Mucosa of rectum (tissue), 2 donors: Measurements from ENCODE around the gene GPRC5D.

ENCODE experiments used
- H3K27ac ChIP-seq, 2 donors: one replicate each; pipeline ENCODE4 v1.7.0; 2013; ENCODE audit warnings: inconsistent platforms in 2 of 2, low read depth in 2 of 2, low read length in 2 of 2
- H3K27me3 ChIP-seq, 2 donors: one replicate each; pipeline ENCODE4 v1.7.0; 2013; ENCODE audit warnings: low read length in 2 of 2; ENCODE audit not compliant: control insufficient read depth in 2 of 2, insufficient read depth in 2 of 2
- H3K36me3 ChIP-seq, 2 donors: one replicate each; pipeline ENCODE4 v1.7.0; 2013; ENCODE audit warnings: low read length in 2 of 2; ENCODE audit not compliant: control insufficient read depth in 2 of 2, insufficient read depth in 2 of 2
- H3K4me1 ChIP-seq, 2 donors: one replicate each; pipeline ENCODE4 v1.7.0; 2013; ENCODE audit warnings: low read length in 2 of 2, mild to moderate bottlenecking in 1 of 2; ENCODE audit not compliant: control insufficient read depth in 2 of 2, insufficient read depth in 2 of 2
- H3K4me3 ChIP-seq, 2 donors: one replicate each; pipeline ENCODE4 v1.7.0; 2013; ENCODE audit warnings: low read length in 2 of 2
- H3K9ac ChIP-seq, 2 donors: one replicate each; pipeline ENCODE4 v1.7.0; 2013; ENCODE audit warnings: low read length in 2 of 2, low read depth in 1 of 2, mild to moderate bottlenecking in 1 of 2
- H3K9me3 ChIP-seq, 2 donors: one replicate each; pipeline ENCODE4 v1.7.0; 2013; ENCODE audit warnings: low read length in 2 of 2; ENCODE audit not compliant: control insufficient read depth in 2 of 2
- donor health status: healthy.
- donor health status: Normal muscosa, but diverticular disease.

Gene GPRC5D

GRCh38 chr12:12941450-12942350, 10.3 kb downstream of the GPRC5D start:
- no peak overlapping the region for H3K27ac ChIP-seq
- H3K9me3 ChIP-seq: no peaks in the 10 kb centered on the region
- H3K9ac ChIP-seq: no peak overlapping the region
- no peaks in the 10 kb centered on the region for H3K27me3 ChIP-seq
- H3K4me3 ChIP-seq: no peak overlapping the region
- H3K36me3 ChIP-seq: no peaks in the 10 kb centered on the region
- no peaks in the 10 kb centered on the region for H3K4me1 ChIP-seq

GRCh38 chr12:12939888-12940287, 12.1 kb downstream of the GPRC5D start:
- no peaks in the 10 kb centered on the region for H3K4me1 ChIP-seq
- no peaks in the 10 kb centered on the region for H3K9me3 ChIP-seq
- no peak overlapping the region for H3K9ac ChIP-seq
- H3K36me3 ChIP-seq: no peaks in the 10 kb centered on the region
- H3K27ac ChIP-seq: no peak overlapping the region
- H3K4me3 ChIP-seq: no peak overlapping the region
- H3K27me3 ChIP-seq: no peaks in the 10 kb centered on the region

GRCh38 chr12:12938541-12938940, 13.4 kb downstream of the GPRC5D start:
- Histone ChIP-seq H3K4me3 (no peak overlapping the region), H3K9me3 (no peaks in the 10 kb centered on the region), H3K4me1 (no peaks in the 10 kb centered on the region), H3K27ac (no peak overlapping the region), H3K27me3 (no peaks in the 10 kb centered on the region), H3K36me3 (no peaks in the 10 kb centered on the region), H3K9ac (no peak overlapping the region)

DNA sequence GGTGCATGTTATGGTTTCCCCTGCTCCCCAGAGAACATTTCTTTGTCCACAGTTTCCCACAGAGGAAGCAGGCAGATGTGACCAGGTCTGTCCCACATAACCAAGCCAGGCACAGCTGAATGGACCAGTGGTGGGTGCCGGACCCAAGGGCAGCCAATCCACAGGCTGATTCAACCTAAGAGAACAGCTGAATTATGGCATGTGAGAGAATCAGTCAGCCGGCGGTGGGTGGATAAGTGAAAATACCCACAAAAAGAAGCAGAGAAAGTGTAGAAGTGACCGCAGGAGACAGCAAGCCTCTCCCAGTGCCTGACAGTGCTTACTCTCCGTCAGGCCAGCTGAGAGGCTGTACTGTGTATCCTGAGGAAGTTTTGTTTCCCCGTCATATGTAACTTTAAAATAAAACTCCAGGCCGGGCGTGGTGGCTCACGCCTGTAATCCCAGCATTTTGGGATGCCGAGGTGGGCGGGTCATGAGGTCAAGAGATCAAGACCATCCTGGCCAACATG, 14.9 kb downstream of the GPRC5D start:
- Histone ChIP-seq H3K4me3 (no peak overlapping the region), H3K27me3 (no peaks in the 10 kb centered on the region), H3K27ac (no peak overlapping the region), H3K9ac (no peak overlapping the region), H3K4me1 (no peaks in the 10 kb centered on the region), H3K9me3 (no peaks in the 10 kb centered on the region), H3K36me3 (no peaks in the 10 kb centered on the region)

DNA sequence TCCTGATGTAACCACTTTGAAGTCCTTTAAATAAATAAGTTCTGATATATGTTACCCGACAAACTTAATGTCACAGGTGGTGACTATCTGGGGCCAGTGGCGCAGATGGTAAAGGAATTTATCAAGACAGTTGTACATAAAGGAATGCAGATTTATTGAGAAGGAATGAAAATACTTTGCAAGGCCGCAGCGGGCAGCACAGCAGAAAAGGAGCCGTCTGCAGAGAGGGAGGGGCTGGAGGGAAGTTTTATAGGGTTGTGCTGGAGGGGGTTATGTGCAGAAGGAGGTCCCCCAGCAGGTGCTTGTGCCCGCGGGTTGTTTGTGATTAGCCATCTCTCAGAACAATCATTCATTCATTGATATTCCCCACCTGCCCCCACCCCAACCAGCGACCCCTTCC, 17.4 kb downstream of the GPRC5D start:
- Histone ChIP-seq H3K9ac (no peak overlapping the region), H3K9me3 (no peaks in the 10 kb centered on the region), H3K4me1 (no peaks in the 10 kb centered on the region), H3K4me3 (no peak overlapping the region), H3K27ac (no peak overlapping the region), H3K27me3 (no peaks in the 10 kb centered on the region), H3K36me3 (no peaks in the 10 kb centered on the region)

DNA sequence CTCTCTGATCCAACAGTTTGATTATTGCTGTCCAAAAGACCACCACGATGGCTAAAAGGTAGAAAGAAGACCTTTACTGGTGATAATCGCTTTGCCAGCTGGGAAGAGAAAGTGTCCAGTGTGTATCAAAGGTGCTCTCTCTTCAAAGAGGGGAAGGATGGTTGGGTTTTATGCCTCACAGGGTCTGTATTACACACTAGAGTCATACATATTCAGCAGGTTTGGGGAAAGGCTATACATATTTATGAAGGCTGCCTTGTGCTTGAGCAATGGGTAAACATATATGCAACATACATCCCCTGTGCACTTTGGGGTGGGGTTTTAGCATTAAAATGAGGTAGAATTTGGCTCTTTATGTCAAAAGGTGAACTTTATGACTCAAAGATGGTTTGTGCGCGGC, 18.2 kb downstream of the GPRC5D start:
- Histone ChIP-seq H3K4me1 (no peaks in the 10 kb centered on the region), H3K36me3 (no peaks in the 10 kb centered on the region), H3K9me3 (no peaks in the 10 kb centered on the region), H3K27ac (no peak overlapping the region), H3K27me3 (no peaks in the 10 kb centered on the region), H3K9ac (no peak overlapping the region), H3K4me3 (no peak overlapping the region)

DNA sequence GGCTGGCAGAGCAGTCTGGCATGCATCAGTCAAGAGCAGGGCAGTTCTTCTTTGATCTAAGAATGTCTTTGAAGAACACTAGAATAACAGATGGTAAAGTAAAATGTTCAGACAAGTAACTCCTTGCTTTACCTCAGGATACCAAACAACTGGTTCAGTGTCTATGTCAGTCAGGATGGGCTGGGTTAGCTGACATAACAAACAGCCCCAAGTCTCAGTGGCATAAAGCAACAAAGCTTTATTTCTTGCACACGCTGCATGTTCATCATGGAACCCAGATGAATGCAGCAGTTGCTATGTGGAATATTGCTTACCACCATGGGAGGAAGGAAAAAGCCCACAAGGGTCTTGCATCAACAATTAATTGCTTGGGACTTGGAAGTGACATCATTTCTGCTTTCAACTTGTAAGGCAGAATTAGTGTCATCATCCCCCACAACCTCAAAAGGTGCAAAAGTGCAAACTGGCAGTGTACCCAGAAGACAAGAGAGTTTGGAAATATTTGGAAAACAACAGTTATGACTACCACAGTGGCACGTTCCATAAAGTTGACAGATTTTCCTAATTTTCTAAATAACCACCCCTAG, 21.2 kb downstream of the GPRC5D start:
- Histone ChIP-seq H3K27me3 (no peaks in the 10 kb centered on the region), H3K4me1 (peaks cover 4 to 7% of the 10 kb centered on the region in 2 donors), H3K4me3 (no peak overlapping the region)

GRCh38 chr12:12929696-12930095, 22.3 kb downstream of the GPRC5D start:
- no peak overlapping the region for H3K4me3 ChIP-seq

More for the DNA sequence above, 21.2 kb downstream of the GPRC5D start:
- Histone ChIP-seq H3K27ac (no peak overlapping the region), H3K9ac (no peak overlapping the region), H3K36me3 (no peaks in the 10 kb centered on the region), H3K9me3 (no peaks in the 10 kb centered on the region)

GRCh38 chr12:12927211-12928079, 24.5 kb downstream of the GPRC5D start:
- Histone ChIP-seq H3K9ac (peak overlapping the region; percentile 56 to 68), H3K4me1 (peaks cover 4 to 7% of the 10 kb centered on the region in 2 donors), H3K36me3 (no peaks in the 10 kb centered on the region), H3K9me3 (no peaks in the 10 kb centered on the region), H3K27me3 (no peaks in the 10 kb centered on the region), H3K27ac (peak overlapping the region; percentile 63 to 64), H3K4me3 (peak overlapping the region; percentile 74 to 75)

More at GRCh38 chr12:12929696-12930095, 22.3 kb downstream of the GPRC5D start:
- no peaks in the 10 kb centered on the region for H3K9me3 ChIP-seq
- H3K4me1 ChIP-seq: peaks cover 4 to 7% of the 10 kb centered on the region in 2 donors
- no peak overlapping the region for H3K9ac ChIP-seq
- no peaks in the 10 kb centered on the region for H3K36me3 ChIP-seq
- H3K27me3 ChIP-seq: no peaks in the 10 kb centered on the region
- H3K27ac ChIP-seq: no peak overlapping the region
